ENCODE measurements around the gene ZSCAN22.
A peak's percentile ranks its signal among the peaks of the same experiment; 100 is the strongest.
"Not testable (repeated sequence)": the region's sequence is repeated elsewhere in the genome, so short reads cannot be mapped to it uniquely, and the experiment has no call there.

The ZSCAN22 gene

GRCh38 chr19:58336820-58337219, 10.0 kb downstream of the ZSCAN22 start:
- TF ChIP-seq CTCF (IDR thresholded peaks at IDR 0.05; ENCODE audit: borderline replicate concordance, control extremely low read depth, extremely low read depth, insufficient read depth, missing control alignments): no peak
- in situ Hi-C loops (cut with MboI; ENCODE audit: low sequenced_read_pairs, unreplicated experiment): no loop called here
- DNase-seq (ENCODE audit: low spot score): no peak

GRCh38 chr19:58338336-58338735, 11.5 kb downstream of the ZSCAN22 start:
- DNase-seq (ENCODE audit: low spot score): no peak
- in situ Hi-C loops (cut with MboI; ENCODE audit: low sequenced_read_pairs, unreplicated experiment): no loop called here
- TF ChIP-seq CTCF (IDR thresholded peaks at IDR 0.05; ENCODE audit: borderline replicate concordance, control extremely low read depth, extremely low read depth, insufficient read depth, missing control alignments): no peak

GRCh38 chr19:58338825-58339558, 12.2 kb downstream of the ZSCAN22 start:
- TF ChIP-seq CTCF (IDR thresholded peaks at IDR 0.05; ENCODE audit: borderline replicate concordance, control extremely low read depth, extremely low read depth, insufficient read depth, missing control alignments): no peak
- in situ Hi-C loops (cut with MboI; ENCODE audit: low sequenced_read_pairs, unreplicated experiment): no loop called here
- no peak for DNase-seq (ENCODE audit: low spot score)

- in situ Hi-C loops (cut with MboI; ENCODE audit: low sequenced_read_pairs, unreplicated experiment): no loop called here
- no peak for TF ChIP-seq CTCF (IDR thresholded peaks at IDR 0.05; ENCODE audit: borderline replicate concordance, control extremely low read depth, extremely low read depth, insufficient read depth, missing control alignments)
- no peak for DNase-seq (ENCODE audit: low spot score)
These were observed 18.8 kb downstream of the ZSCAN22 start for GRCh38 chr19:58345558-58345957.

GRCh38 chr19:58346961-58347929, 20.5 kb downstream of the ZSCAN22 start:
- in situ Hi-C loops (cut with MboI; ENCODE audit: low sequenced_read_pairs, unreplicated experiment): no loop called here
- peak; percentile 96 for DNase-seq (ENCODE audit: low spot score)
- no peak for TF ChIP-seq CTCF (IDR thresholded peaks at IDR 0.05; ENCODE audit: borderline replicate concordance, control extremely low read depth, extremely low read depth, insufficient read depth, missing control alignments)

GRCh38 chr19:58348080-58348479, 21.3 kb downstream of the ZSCAN22 start:
- DNase-seq (ENCODE audit: low spot score); in situ Hi-C loops (cut with MboI; ENCODE audit: low sequenced_read_pairs, unreplicated experiment): not testable (repeated sequence)

GRCh38 chr19:58349590-58349989, 22.8 kb downstream of the ZSCAN22 start:
- no peak for TF ChIP-seq CTCF (IDR thresholded peaks at IDR 0.05; ENCODE audit: borderline replicate concordance, control extremely low read depth, extremely low read depth, insufficient read depth, missing control alignments)
- no peak for DNase-seq (ENCODE audit: low spot score)
- in situ Hi-C loops (cut with MboI; ENCODE audit: low sequenced_read_pairs, unreplicated experiment): no loop called here
